ENCODE measurements around the gene CDK15.

DNA sequence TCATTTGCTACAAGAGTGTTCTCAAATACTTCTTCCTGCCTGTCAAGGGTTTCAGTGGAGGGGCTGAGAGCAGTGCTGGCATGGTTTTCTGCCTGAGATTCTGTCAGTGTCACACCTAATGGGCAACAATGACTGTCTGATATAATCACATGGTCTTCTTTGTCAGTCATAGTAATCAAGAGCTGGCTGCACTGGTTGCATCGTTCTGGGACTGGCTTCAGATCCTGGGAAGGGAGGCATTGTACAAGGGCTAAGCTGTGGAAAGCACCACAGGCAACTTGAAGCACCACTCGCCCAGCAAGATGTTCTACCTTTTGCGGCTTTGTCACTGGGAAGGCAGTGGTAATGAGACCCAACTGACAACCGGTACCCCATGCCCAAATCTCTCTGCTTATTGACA lies 45.2 kb upstream of the CDK15 start:
- TF ChIP-seq FOXM1 (IDR thresholded peaks at IDR 0.05; ENCODE audit: borderline replicate concordance): no peak
- TF ChIP-seq SUZ12 (IDR thresholded peaks at IDR 0.05): no peak
- TF ChIP-seq BHLHE40 (IDR thresholded peaks at IDR 0.05; ENCODE audit: borderline replicate concordance): no peak
- no peak for TF ChIP-seq HDGF (IDR thresholded peaks at IDR 0.05; ENCODE audit: borderline replicate concordance)
- no peak for TF ChIP-seq ELF4 (IDR thresholded peaks at IDR 0.05)
- TF ChIP-seq ARNT (IDR thresholded peaks at IDR 0.05): no peak
- no peak for TF ChIP-seq FOXA1 (IDR thresholded peaks at IDR 0.05)
- no peak for TF ChIP-seq SP1 (IDR thresholded peaks at IDR 0.05)
- TF ChIP-seq LEF1 (IDR thresholded peaks at IDR 0.05; ENCODE audit: borderline replicate concordance): no peak
- TF ChIP-seq, protein P1, sequence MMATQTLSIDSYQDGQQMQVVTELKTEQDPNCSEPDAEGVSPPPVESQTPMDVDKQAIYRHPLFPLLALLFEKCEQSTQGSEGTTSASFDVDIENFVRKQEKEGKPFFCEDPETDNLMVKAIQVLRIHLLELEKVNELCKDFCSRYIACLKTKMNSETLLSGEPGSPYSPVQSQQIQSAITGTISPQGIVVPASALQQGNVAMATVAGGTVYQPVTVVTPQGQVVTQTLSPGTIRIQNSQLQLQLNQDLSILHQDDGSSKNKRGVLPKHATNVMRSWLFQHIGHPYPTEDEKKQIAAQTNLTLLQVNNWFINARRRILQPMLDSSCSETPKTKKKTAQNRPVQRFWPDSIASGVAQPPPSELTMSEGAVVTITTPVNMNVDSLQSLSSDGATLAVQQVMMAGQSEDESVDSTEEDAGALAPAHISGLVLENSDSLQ (IDR thresholded peaks at IDR 0.05): no peak
- no peak for TF ChIP-seq FOXK2 (IDR thresholded peaks at IDR 0.05)
- TF ChIP-seq NFRKB (IDR thresholded peaks at IDR 0.05): no peak
